Progenitor cell of endocrine pancreas (in vitro differentiated cells): ENCODE measurements around the gene GRHPR. TPM values are rescaled to one million over a fixed set of nuclear protein-coding genes. Genes with fewer than 3 reads are reported as not detected.

ENCODE experiments used
- DNase-seq: peaks from one replicate; pipeline ENCODE4 v3.0.0; 2021; ENCODE audit warnings: low spot score; ENCODE audit not compliant: unreplicated experiment
- H3K27ac Mint-ChIP-seq: 2 replicates; pipeline ENCODE4 v1.8.0; 2021; ENCODE audit warnings: mild to moderate bottlenecking, moderate library complexity, mixed read lengths
- H3K27me3 Mint-ChIP-seq: 2 replicates; pipeline ENCODE4 v1.8.0; 2021; ENCODE audit warnings: mixed read lengths
- H3K36me3 Mint-ChIP-seq: 2 replicates; pipeline ENCODE4 v1.8.0; 2022; ENCODE audit warnings: mixed read lengths; ENCODE audit not compliant: insufficient read depth
- H3K4me1 Mint-ChIP-seq: 2 replicates; pipeline ENCODE4 v1.8.0; 2021; ENCODE audit warnings: low read depth, mixed read lengths
- H3K4me3 Mint-ChIP-seq: 2 replicates; pipeline ENCODE4 v1.8.0; 2021; ENCODE audit warnings: low read depth, mild to moderate bottlenecking, moderate library complexity, mixed read lengths
- H3K9me3 Mint-ChIP-seq: 2 replicates; pipeline ENCODE4 v1.8.0; 2021; ENCODE audit warnings: low read depth, mixed read lengths
- CTCF ChIP-seq: fragments of 200-600 bp; sonication (generic); IDR thresholded peaks from one replicate; pipeline ENCODE4 v1.5.0; 2021; ENCODE audit warnings: antibody characterized with exemption, mild to moderate bottlenecking; ENCODE audit not compliant: unreplicated experiment
- total RNA-seq: library from RNA; stranded (reverse); gene quantifications from 2 replicates; pipeline ENCODE4 v1.2.1, GENCODE V29; 2021

Gene GRHPR
- total RNA-seq, 1 donor from 2014 or later, result 98.0 TPM

GRCh38 chr9:37407468-37407867, 15.0 kb upstream of the GRHPR start:
- DNase-seq, result no peak
- Mint-ChIP-seq H3K27me3 (no peaks in the 10 kb centered on the region), H3K4me3 (no peak overlapping the region), H3K36me3 (no peaks in the 10 kb centered on the region), H3K9me3 (no peaks in the 10 kb centered on the region), H3K4me1 (peaks cover 28% of the 10 kb centered on the region), H3K27ac (no peak overlapping the region)
- TF ChIP-seq CTCF, result peak; percentile 32

GRCh38 chr9:37408933-37409710, 13.4 kb upstream of the GRHPR start:
- TF ChIP-seq CTCF, result no peak
- no peaks in the 10 kb centered on the region for H3K36me3 Mint-ChIP-seq
- DNase-seq, result no peak
- H3K4me3 Mint-ChIP-seq, result no peak overlapping the region
- H3K4me1 Mint-ChIP-seq, result peaks cover 17% of the 10 kb centered on the region
- H3K27ac Mint-ChIP-seq, result no peak overlapping the region
- no peaks in the 10 kb centered on the region for H3K9me3 Mint-ChIP-seq
- H3K27me3 Mint-ChIP-seq, result peaks cover 4% of the 10 kb centered on the region

- no peaks in the 10 kb centered on the region for H3K36me3 Mint-ChIP-seq
- H3K4me1 Mint-ChIP-seq, result peaks cover 17% of the 10 kb centered on the region
- no peak overlapping the region for H3K27ac Mint-ChIP-seq
- DNase-seq, result no peak
- H3K27me3 Mint-ChIP-seq, result peaks cover 8% of the 10 kb centered on the region
- TF ChIP-seq CTCF, result no peak
- H3K4me3 Mint-ChIP-seq, result no peak overlapping the region
- no peaks in the 10 kb centered on the region for H3K9me3 Mint-ChIP-seq
Observed at GRCh38 chr9:37410354-37410861, 12.1 kb upstream of the GRHPR start.

GRCh38 chr9:37410969-37411785, 11.3 kb upstream of the GRHPR start:
- H3K27ac Mint-ChIP-seq, result no peak overlapping the region

More at GRCh38 chr9:37410969-37411785, 11.3 kb upstream of the GRHPR start:
- peaks cover 16% of the 10 kb centered on the region for H3K4me1 Mint-ChIP-seq
- DNase-seq, result no peak
- TF ChIP-seq CTCF, result peak; percentile 39
- peaks cover 8% of the 10 kb centered on the region for H3K27me3 Mint-ChIP-seq
- H3K9me3 Mint-ChIP-seq, result no peaks in the 10 kb centered on the region
- no peaks in the 10 kb centered on the region for H3K36me3 Mint-ChIP-seq
- no peak overlapping the region for H3K4me3 Mint-ChIP-seq
